Sigmoid colon (tissue), 4 donors: ENCODE results near the gene PTPN14.

Experiments used
- CTCF ChIP-seq, 4 experiments: fragments of 450-650 bp in 3 of 4; fragments of 200-600 bp in 1 of 4; IDR thresholded peaks; one replicate each; pipeline ENCODE4 v1.5.1; 2016 to 2019; ENCODE audit warnings: antibody characterized with exemption in 4 of 4, mild to moderate bottlenecking in 3 of 4, moderate library complexity in 2 of 4
- EP300 ChIP-seq, 4 donors: sonication (generic); formaldehyde crosslinking; IDR thresholded peaks; one replicate each; pipeline ENCODE4 v1.6.1; 2017; ENCODE audit warnings: antibody characterized with exemption in 4 of 4
- POLR2A ChIP-seq, 2 donors: fragments of 450-650 bp; IDR thresholded peaks; one replicate each; pipeline ENCODE4 v1.6.1; 2016; ENCODE audit warnings: antibody characterized with exemption in 2 of 2, mild to moderate bottlenecking in 2 of 2, moderate library complexity in 2 of 2

- TF ChIP-seq CTCF (IDR thresholded peaks at IDR 0.05), result no peak
- TF ChIP-seq POLR2A (IDR thresholded peaks at IDR 0.05), result no peak
- TF ChIP-seq EP300 (IDR thresholded peaks at IDR 0.05), result no peak
These were observed 190.8 kb downstream of the PTPN14 start for GRCh38 chr1:214360525-214361164.
